Activated CD4-positive, alpha-beta memory T cell treated with anti-CD3 and anti-CD28 coated beads for 36 hours (primary cell): Measurements from ENCODE around the gene PLA2G4D. TPM values are rescaled to one million over a fixed set of nuclear protein-coding genes. Genes with fewer than 3 reads are reported as not detected.
A peak's percentile ranks its signal among the peaks of the same experiment; 100 is the strongest.

Source experiments
- CTCF ChIA-PET: fragments of 350-600 bp; sonication (Branson Sonifier 250); formaldehyde crosslinking; loops from one replicate; lab custom pipeline; 2021; ENCODE audit warnings: antibody characterized with exemption, inconsistent platforms; lab: Charles Lee
- POLR2A ChIA-PET: fragments of 350-600 bp; sonication (Branson Sonifier 250); formaldehyde crosslinking; loops from one replicate; lab custom pipeline; 2021; ENCODE audit warnings: antibody characterized with exemption; lab: Charles Lee
- DNase-seq: peaks from one replicate; pipeline ENCODE4 v3.0.0-alpha.2; 2020
- H3K27ac Mint-ChIP-seq: one replicate; pipeline ENCODE4 v1.8.0; 2021; ENCODE audit warnings: mixed read lengths
- H3K27me3 Mint-ChIP-seq: one replicate; pipeline ENCODE4 v1.8.0; 2021; ENCODE audit warnings: mixed read lengths
- H3K36me3 Mint-ChIP-seq: one replicate; pipeline ENCODE4 v1.8.0; 2021; ENCODE audit warnings: mixed read lengths
- H3K4me1 Mint-ChIP-seq: one replicate; pipeline ENCODE4 v1.8.0; 2021; ENCODE audit warnings: low read depth, mixed read lengths
- H3K4me3 Mint-ChIP-seq: one replicate; pipeline ENCODE4 v1.8.0; 2021; ENCODE audit warnings: mild to moderate bottlenecking, mixed read lengths
- H3K9me3 Mint-ChIP-seq: one replicate; pipeline ENCODE4 v1.8.0; 2021; ENCODE audit warnings: mixed read lengths
- intact Hi-C: fragments of 100-400 bp; cut with micrococcal nuclease; formaldehyde crosslinking; loops from one replicate; pipeline ENCODE4 v1.15.1; 2023
- total RNA-seq, 2 experiments: library from RNA; stranded (reverse); gene quantifications; one replicate each; pipeline ENCODE4 v1.2.3, GENCODE V29; 2021

Gene PLA2G4D
- total RNA-seq, 2 experiments from 2014 or later, result not detected

- POLR2A ChIA-PET, result no interaction called here
- Mint-ChIP-seq H3K36me3 (no peaks in the 10 kb centered on the region), H3K4me1 (peaks cover 2% of the 10 kb centered on the region), H3K4me3 (no peak overlapping the region), H3K27ac (no peak overlapping the region), H3K27me3 (peaks cover 4% of the 10 kb centered on the region), H3K9me3 (no peaks in the 10 kb centered on the region)
- CTCF ChIA-PET, result interaction anchor here (1.7 kb wide), 1 partner anchor 16 kb away, joined by 4 read pairs; no protein-coding TSS in a partner anchor
- intact Hi-C loops, result no loop called here
- DNase-seq, result no peak
Observed at GRCh38 chr15:42121682-42122081, 27.3 kb upstream of the PLA2G4D start.

GRCh38 chr15:42121021-42121420, 26.7 kb upstream of the PLA2G4D start:
- Mint-ChIP-seq H3K36me3 (no peaks in the 10 kb centered on the region), H3K27ac (no peak overlapping the region), H3K27me3 (peaks cover 4% of the 10 kb centered on the region), H3K4me1 (peaks cover 2% of the 10 kb centered on the region), H3K4me3 (no peak overlapping the region), H3K9me3 (peaks cover 2% of the 10 kb centered on the region)
- intact Hi-C loops, result no loop called here
- DNase-seq, result no peak
- POLR2A ChIA-PET, result no interaction called here
- CTCF ChIA-PET, result interaction anchor here (0.6 to 1.7 kb wide), 2 partner anchors 17 to 249 kb away, joined by 4 read pairs; no protein-coding TSS in a partner anchor

GRCh38 chr15:42120285-42120684, 25.9 kb upstream of the PLA2G4D start:
- Mint-ChIP-seq H3K4me3 (no peak overlapping the region), H3K27ac (no peak overlapping the region), H3K36me3 (no peaks in the 10 kb centered on the region), H3K4me1 (peaks cover 2% of the 10 kb centered on the region), H3K27me3 (peaks cover 4% of the 10 kb centered on the region), H3K9me3 (peaks cover 2% of the 10 kb centered on the region)
- intact Hi-C loops, result no loop called here
- ChIA-PET CTCF (interaction anchor here (0.6 to 1.7 kb wide), 3 partner anchors 17 to 250 kb away, joined by 3 to 4 read pairs (median 4); no protein-coding TSS in a partner anchor), POLR2A (no interaction called here)
- no peak for DNase-seq

- ChIA-PET POLR2A (no interaction called here), CTCF (interaction anchor here (0.8 to 0.9 kb wide), 2 partner anchors 18 to 346 kb away, joined by 3 read pairs; no protein-coding TSS in a partner anchor)
- Mint-ChIP-seq H3K27me3 (peaks cover 4% of the 10 kb centered on the region), H3K4me1 (peaks cover 2% of the 10 kb centered on the region), H3K36me3 (no peaks in the 10 kb centered on the region), H3K4me3 (no peak overlapping the region), H3K27ac (no peak overlapping the region), H3K9me3 (peaks cover 2% of the 10 kb centered on the region)
- intact Hi-C loops, result no loop called here
- no peak for DNase-seq
Observed at GRCh38 chr15:42119446-42119760, 25.0 kb upstream of the PLA2G4D start.

GRCh38 chr15:42118650-42119445, 24.5 kb upstream of the PLA2G4D start:
- no peak overlapping the region for H3K27ac Mint-ChIP-seq
- no peak for DNase-seq
- ChIA-PET CTCF (interaction anchor here (0.6 to 1.2 kb wide), 3 partner anchors 19 to 346 kb away, joined by 3 read pairs; no protein-coding TSS in a partner anchor), POLR2A (no interaction called here)
- H3K9me3 Mint-ChIP-seq, result peaks cover 2% of the 10 kb centered on the region
- H3K27me3 Mint-ChIP-seq, result peaks cover 4% of the 10 kb centered on the region
- H3K36me3 Mint-ChIP-seq, result no peaks in the 10 kb centered on the region
- H3K4me1 Mint-ChIP-seq, result peaks cover 2% of the 10 kb centered on the region
- no peak overlapping the region for H3K4me3 Mint-ChIP-seq
- intact Hi-C loops, result no loop called here

- peaks cover 2% of the 10 kb centered on the region for H3K36me3 Mint-ChIP-seq
- peaks cover 6% of the 10 kb centered on the region for H3K9me3 Mint-ChIP-seq
- CTCF ChIA-PET, result interaction anchor here (1.3 kb wide), 1 partner anchor 22 kb away, joined by 4 read pairs; no protein-coding TSS in a partner anchor
- intact Hi-C loops, result no loop called here
- H3K4me1 Mint-ChIP-seq, result peaks cover 15% of the 10 kb centered on the region
- POLR2A ChIA-PET, result no interaction called here
- no peak overlapping the region for H3K27ac Mint-ChIP-seq
- DNase-seq, result no peak
- H3K27me3 Mint-ChIP-seq, result peaks cover 22% of the 10 kb centered on the region
- no peak overlapping the region for H3K4me3 Mint-ChIP-seq
Observed at GRCh38 chr15:42111924-42112323, 17.6 kb upstream of the PLA2G4D start.

- Mint-ChIP-seq H3K27me3 (peaks cover 25% of the 10 kb centered on the region), H3K9me3 (peaks cover 4% of the 10 kb centered on the region), H3K4me3 (no peak overlapping the region), H3K36me3 (peaks cover 2% of the 10 kb centered on the region), H3K4me1 (peaks cover 15% of the 10 kb centered on the region), H3K27ac (no peak overlapping the region)
- ChIA-PET CTCF (interaction anchor here (0.7 to 2.2 kb wide), 2 partner anchors 26 to 241 kb away, joined by 3 to 7 read pairs; no protein-coding TSS in a partner anchor), POLR2A (no interaction called here)
- DNase-seq, result no peak
- intact Hi-C loops, result no loop called here
Observed at GRCh38 chr15:42110367-42110766, 16.0 kb upstream of the PLA2G4D start.

- H3K4me1 Mint-ChIP-seq, result peaks cover 15% of the 10 kb centered on the region
- H3K4me3 Mint-ChIP-seq, result no peak overlapping the region
- intact Hi-C loops, result loop anchor here (5.0 kb wide), 1 partner anchor 137 kb away; the partner anchor contains the start of gene EHD4
- peaks cover 4% of the 10 kb centered on the region for H3K9me3 Mint-ChIP-seq
- no peak overlapping the region for H3K27ac Mint-ChIP-seq
- ChIA-PET CTCF (interaction anchor here (0.9 to 1.8 kb wide), 3 partner anchors 25 to 29 kb away, joined by 5 to 8 read pairs (median 7); no protein-coding TSS in a partner anchor), POLR2A (no interaction called here)
- no peak for DNase-seq
- peaks cover 25% of the 10 kb centered on the region for H3K27me3 Mint-ChIP-seq
- H3K36me3 Mint-ChIP-seq, result peaks cover 2% of the 10 kb centered on the region
Observed at GRCh38 chr15:42108806-42109205, 14.4 kb upstream of the PLA2G4D start.

GRCh38 chr15:42108189-42108588, 13.8 kb upstream of the PLA2G4D start:
- no peak for DNase-seq
- peaks cover 2% of the 10 kb centered on the region for H3K36me3 Mint-ChIP-seq
- no peak overlapping the region for H3K4me3 Mint-ChIP-seq
- intact Hi-C loops, result loop anchor here (5.0 kb wide), 1 partner anchor 136 kb away; the partner anchor contains the start of gene EHD4
- peaks cover 15% of the 10 kb centered on the region for H3K4me1 Mint-ChIP-seq
- CTCF ChIA-PET, result interaction anchor here (0.9 to 1.8 kb wide), 4 partner anchors 24 to 118 kb away, joined by 3 to 8 read pairs (median 6); no protein-coding TSS in a partner anchor
- H3K9me3 Mint-ChIP-seq, result peaks cover 4% of the 10 kb centered on the region
- peaks cover 25% of the 10 kb centered on the region for H3K27me3 Mint-ChIP-seq
- H3K27ac Mint-ChIP-seq, result no peak overlapping the region
- POLR2A ChIA-PET, result interaction anchor here (1.0 to 2.1 kb wide), 5 partner anchors 17 to 173 kb away, joined by 3 to 10 read pairs (median 4); partner anchors contain the start of gene EHD4

GRCh38 chr15:42107473-42107872, 13.1 kb upstream of the PLA2G4D start:
- POLR2A ChIA-PET, result interaction anchor here (1.0 to 2.1 kb wide), 7 partner anchors 15 to 173 kb away, joined by 3 to 10 read pairs (median 4); partner anchors contain the start of gene EHD4
- intact Hi-C loops, result loop anchor here (1.0 to 5.0 kb wide), 4 partner anchors 15 to 171 kb away; partner anchors contain the start of gene EHD4
- H3K27me3 Mint-ChIP-seq, result peaks cover 23% of the 10 kb centered on the region
- peaks cover 16% of the 10 kb centered on the region for H3K4me1 Mint-ChIP-seq
- peaks cover 1% of the 10 kb centered on the region for H3K9me3 Mint-ChIP-seq
- DNase-seq, result peak; percentile 87
- H3K36me3 Mint-ChIP-seq, result peaks cover 1% of the 10 kb centered on the region
- CTCF ChIA-PET, result interaction anchor here (0.8 to 1.8 kb wide), 5 partner anchors 23 to 334 kb away, joined by 3 to 8 read pairs (median 5); no protein-coding TSS in a partner anchor
- H3K27ac Mint-ChIP-seq, result peak overlapping the region; percentile 11
- H3K4me3 Mint-ChIP-seq, result peak overlapping the region; percentile 10

- no peaks in the 10 kb centered on the region for H3K9me3 Mint-ChIP-seq
- DNase-seq, result no peak
- H3K27ac Mint-ChIP-seq, result no peak overlapping the region
- POLR2A ChIA-PET, result interaction anchor here (1.2 to 2.1 kb wide), 3 partner anchors 14 to 170 kb away, joined by 4 to 10 read pairs (median 5); partner anchors contain the start of gene EHD4
- H3K36me3 Mint-ChIP-seq, result no peaks in the 10 kb centered on the region
- CTCF ChIA-PET, result interaction anchor here (0.8 to 1.0 kb wide), 2 partner anchors 23 to 28 kb away, joined by 3 to 5 read pairs; no protein-coding TSS in a partner anchor
- intact Hi-C loops, result loop anchor here (2.0 to 5.0 kb wide), 2 partner anchors 13 to 134 kb away; partner anchors contain the start of gene EHD4
- H3K4me3 Mint-ChIP-seq, result no peak overlapping the region
- H3K4me1 Mint-ChIP-seq, result peaks cover 16% of the 10 kb centered on the region
- peaks cover 22% of the 10 kb centered on the region for H3K27me3 Mint-ChIP-seq
Observed at GRCh38 chr15:42106288-42106687, 11.9 kb upstream of the PLA2G4D start.
